H1 (cell line): Measurements from ENCODE around the gene CXCL14. TPM values are rescaled to one million over a fixed set of nuclear protein-coding genes. Genes with fewer than 3 reads are reported as not detected.

Experiments used
- CTCF ChIA-PET: fragments of 300-600 bp; sonication (Branson Sonifier 250); formaldehyde crosslinking; loops from one replicate; lab custom pipeline; 2021; ENCODE audit not compliant: partially characterized antibody; lab: Charles Lee
- POLR2A ChIA-PET: fragments of 300-600 bp; sonication (Branson Sonifier 250); formaldehyde crosslinking; loops from one replicate; lab custom pipeline; 2021; ENCODE audit warnings: inconsistent platforms; ENCODE audit not compliant: partially characterized antibody; lab: Charles Lee
- DNase-seq, 2 experiments: peaks; one replicate each; pipeline versions ENCODE4 v3.0.0 to v3.0.0-alpha.2; 2010 to 2022; ENCODE audit warnings: low spot score in 2 of 2, low read depth in 1 of 2, mixed read lengths in 1 of 2
- FAIRE-seq: peaks from 2 replicates; lab custom pipeline; 2011; peaks lifted over from hg19 to GRCh38; lab: Jason Lieb, UNC
- H2AFZ ChIP-seq: 2 replicates; pipeline ENCODE4 v1.8.1; 2012; ENCODE audit warnings: low read length, inconsistent platforms
- H2AK5ac ChIP-seq: 2 replicates; pipeline ENCODE4 v1.6.1; 2013; ENCODE audit warnings: low read depth, low read length
- H2BK120ac ChIP-seq: replicated peaks from 2 replicates; pipeline ENCODE3; 2013; ENCODE audit warnings: low read depth, low read length, inconsistent platforms
- H2BK12ac ChIP-seq: 2 replicates; pipeline ENCODE4 v1.6.1; 2013; ENCODE audit warnings: low read depth, low read length
- H2BK15ac ChIP-seq: 2 replicates; pipeline ENCODE4 v1.6.1; 2013; ENCODE audit warnings: low read length
- H2BK20ac ChIP-seq: 2 replicates; pipeline ENCODE4 v1.6.1; 2013; ENCODE audit warnings: low read length
- H2BK5ac ChIP-seq: 2 replicates; pipeline ENCODE4 v1.6.1; 2013; ENCODE audit warnings: low read depth, low read length
- H3K14ac ChIP-seq: 2 replicates; pipeline ENCODE4 v1.6.1; 2013; ENCODE audit warnings: inconsistent platforms; ENCODE audit not compliant: insufficient read length
- H3K18ac ChIP-seq: 2 replicates; pipeline ENCODE4 v1.6.1; 2013; ENCODE audit warnings: low read length; ENCODE audit errors: extremely low read depth
- H3K23ac ChIP-seq: 2 replicates; pipeline ENCODE4 v1.6.1; 2013; ENCODE audit warnings: inconsistent platforms; ENCODE audit not compliant: insufficient read length
- H3K23me2 ChIP-seq: 2 replicates; pipeline ENCODE4 v1.6.1; 2013; ENCODE audit warnings: low read depth, low read length
- H3K27ac ChIP-seq: 2 replicates; pipeline ENCODE4 v1.6.1; 2011; ENCODE audit warnings: low read depth, low read length, inconsistent platforms
- H3K27me3 ChIP-seq, 4 experiments: replicated peaks in 1 of 4; 1 replicate in 1 of 4; 2 replicates in 3 of 4; pipeline versions ENCODE4 v1.6.1 to v1.8.1; 2011 to 2013; ENCODE audit warnings: low read length in 3 of 4, mild to moderate bottlenecking in 3 of 4, inconsistent platforms in 2 of 4, mixed read lengths in 2 of 4, moderate library complexity in 1 of 4; ENCODE audit not compliant: control insufficient read depth in 3 of 4, insufficient read depth in 3 of 4; ENCODE audit errors: extremely low read depth in 1 of 4
- H3K36me3 ChIP-seq, 4 experiments: 2 replicates each; pipeline versions ENCODE4 v1.6.1 to v1.8.1; 2011 to 2013; ENCODE audit warnings: mild to moderate bottlenecking in 4 of 4, low read length in 3 of 4, moderate library complexity in 2 of 4, control low read depth in 1 of 4, inconsistent platforms in 1 of 4; ENCODE audit not compliant: insufficient read depth in 4 of 4, control insufficient read depth in 2 of 4
- H3K4ac ChIP-seq: replicated peaks from 2 replicates; pipeline ENCODE3; 2013; ENCODE audit warnings: low read length, low read depth, mixed read lengths, inconsistent platforms; ENCODE audit not compliant: insufficient read length
- H3K4me1 ChIP-seq, 4 experiments: replicated peaks in 1 of 4; 1 replicate in 1 of 4; 2 replicates in 3 of 4; pipeline versions ENCODE4 v1.6.1 to v1.8.1; 2011 to 2013; ENCODE audit warnings: low read length in 3 of 4, inconsistent platforms in 2 of 4, mixed read lengths in 1 of 4; ENCODE audit not compliant: insufficient read depth in 4 of 4, control insufficient read depth in 3 of 4
- H3K4me2 ChIP-seq, 2 experiments: 2 replicates each; pipeline versions ENCODE4 v1.6.1 to v1.8.1; 2011 to 2013; ENCODE audit warnings: low read depth in 2 of 2, low read length in 2 of 2, control low read depth in 1 of 2, inconsistent platforms in 1 of 2, mild to moderate bottlenecking in 1 of 2; ENCODE audit not compliant: insufficient read depth in 1 of 2
- H3K4me3 ChIP-seq, 4 experiments: fragments of 200-600, 300-600 bp in 1 of 4; sonication (generic), shearing (Covaris generic), sonication (Bioruptor Twin) in 1 of 4; 2 replicates each; pipeline versions ENCODE4 v1.5.1 to v1.8.1; 2011 to 2016; ENCODE audit warnings: low read length in 4 of 4, low read depth in 3 of 4, control low read depth in 2 of 4, inconsistent platforms in 2 of 4, mild to moderate bottlenecking in 2 of 4, mixed read lengths in 1 of 4, moderate library complexity in 1 of 4; ENCODE audit not compliant: insufficient read depth in 2 of 4; ENCODE audit errors: extremely low read depth in 1 of 4
- H3K56ac ChIP-seq: replicated peaks from 2 replicates; pipeline ENCODE3; 2013; ENCODE audit warnings: low read depth, mild to moderate bottlenecking, mixed read lengths, low read length, inconsistent platforms; ENCODE audit not compliant: insufficient read length
- H3K79me1 ChIP-seq: 2 replicates; pipeline ENCODE4 v1.6.1; 2013; ENCODE audit warnings: low read depth, low read length, control low read depth
- H3K79me2 ChIP-seq, 2 experiments: 2 replicates each; pipeline versions ENCODE4 v1.6.1 to v1.8.1; 2012 to 2013; ENCODE audit warnings: low read length in 2 of 2, mild to moderate bottlenecking in 2 of 2, inconsistent platforms in 1 of 2; ENCODE audit not compliant: insufficient read depth in 2 of 2, control insufficient read depth in 1 of 2
- H3K9ac ChIP-seq, 4 experiments: replicated peaks in 1 of 4; 1 replicate in 1 of 4; 2 replicates in 3 of 4; pipeline versions ENCODE4 v1.6.1 to v1.8.1; 2011 to 2013; ENCODE audit warnings: low read depth in 3 of 4, low read length in 3 of 4, control low read depth in 2 of 4, mild to moderate bottlenecking in 2 of 4, moderate library complexity in 2 of 4, inconsistent platforms in 1 of 4; ENCODE audit errors: extremely low read depth in 1 of 4
- H3K9me3 ChIP-seq, 2 experiments: 2 replicates each; pipeline versions ENCODE4 v1.6.1 to v1.8.1; 2012 to 2013; ENCODE audit warnings: mild to moderate bottlenecking in 2 of 2, moderate library complexity in 2 of 2, control low read depth in 1 of 2, inconsistent platforms in 1 of 2, low read depth in 1 of 2, low read length in 1 of 2, mixed read lengths in 1 of 2; ENCODE audit not compliant: insufficient read depth in 2 of 2
- H4K20me1 ChIP-seq, 2 experiments: replicated peaks in 1 of 2; 2 replicates each; pipeline versions ENCODE3 to v1.8.1; 2011 to 2013; ENCODE audit warnings: inconsistent platforms in 2 of 2, low read length in 2 of 2, mild to moderate bottlenecking in 1 of 2; ENCODE audit not compliant: insufficient read depth in 2 of 2, control insufficient read depth in 1 of 2
- H4K5ac ChIP-seq: 2 replicates; pipeline ENCODE4 v1.6.1; 2013; ENCODE audit warnings: low read length, low read depth, mixed read lengths, inconsistent platforms; ENCODE audit not compliant: insufficient read length
- H4K8ac ChIP-seq: 2 replicates; pipeline ENCODE4 v1.8.0; 2013; ENCODE audit warnings: mild to moderate bottlenecking, moderate library complexity, low read length, inconsistent platforms; ENCODE audit not compliant: insufficient read depth; ENCODE audit errors: extremely low read depth
- H4K91ac ChIP-seq: replicated peaks from 2 replicates; pipeline ENCODE3; 2013; ENCODE audit warnings: low read length, mixed read lengths, inconsistent platforms; ENCODE audit not compliant: insufficient read length
- BACH1 ChIP-seq: IDR thresholded peaks from 2 replicates; pipeline ENCODE4 v1.6.1; 2012; ENCODE audit warnings: low read length, improper control_type of control experiment
- HDAC6 ChIP-seq: IDR thresholded peaks from one replicate; pipeline ENCODE4 v1.7.1; 2012; ENCODE audit warnings: low read depth, mild to moderate bottlenecking, inconsistent platforms, low read length, moderate library complexity
- JUND ChIP-seq: IDR thresholded peaks from 2 replicates; pipeline ENCODE4 v1.6.1; 2011; ENCODE audit warnings: mild to moderate bottlenecking, improper control_type of control experiment, low read length
- SIX5 ChIP-seq: IDR thresholded peaks from 2 replicates; pipeline ENCODE4 v1.6.1; 2011; ENCODE audit warnings: mild to moderate bottlenecking, low read depth, low read length
- SRF ChIP-seq: IDR thresholded peaks from 2 replicates; pipeline ENCODE4 v1.6.1; 2011; ENCODE audit warnings: mild to moderate bottlenecking, low read depth, low read length, moderate library complexity
- WGBS, 2 experiments: shearing (Covaris generic) in 1 of 2; methylation state at CpG; one replicate each; pipeline versions ENCODE4 v1.1.6 to v1.1.7; 2013 to 2015; ENCODE audit warnings: low lambda C conversion rate in 2 of 2, mixed read lengths in 2 of 2, inconsistent platforms in 1 of 2, low coverage in 1 of 2, missing lambda C conversion rate in 1 of 2; ENCODE audit not compliant: insufficient replicate concordance in 2 of 2, insufficient coverage in 1 of 2, insufficient read length in 1 of 2; ENCODE audit errors: extremely low coverage in 1 of 2, missing lambda C conversion rate in 1 of 2; 5-methylcytosine and 5-hydroxymethylcytosine counted together
- polyA plus RNA-seq, 7 experiments: library from polyadenylated mRNA; depleted of rRNA in 3 of 7; stranded (reverse) in 5 of 7; unstranded in 2 of 7; fragments of >200 nt in 5 of 7; fragments of 200-250 nt in 2 of 7; gene quantifications; 1 replicate in 5 of 7; 2 replicates in 1 of 7; 4 replicates in 1 of 7; pipeline versions ENCODE4 v1.2.1 to v1.2.3, GENCODE V29; 2011 to 2013; ENCODE audit warnings: missing spikeins in 2 of 7, mixed read lengths in 2 of 7
- total RNA-seq: library from RNA; stranded (reverse); fragmentation: NEBNext Ultra II Directional; extraction: Animal tissue kit (Norgen Biotek cat#: 25700); gene quantifications from 2 replicates; pipeline ENCODE4 v1.2.1, GENCODE V29; 2021

CXCL14 gene
- total and polyA plus RNA-seq, 2 of the 8 experiments (the other 6 are each of a cell fraction or from before 2014, with no cell fraction given), result 1.5 to 1.8 TPM

GRCh38 chr5:135561266-135561665 lies 17.5 kb downstream of the CXCL14 start:
- H4K20me1 ChIP-seq, result no peaks in the 10 kb centered on the region
- no peaks in the 10 kb centered on the region for H3K79me1 ChIP-seq
- no peak for DNase-seq
- peak overlapping the region; percentile 30 for H2BK120ac ChIP-seq
- no peak overlapping the region for H3K27ac ChIP-seq
- no peak overlapping the region for H3K4ac ChIP-seq
- no peak overlapping the region for H3K9ac ChIP-seq
- CTCF ChIA-PET, result interaction anchor here (0.6 to 20.6 kb wide), 32 partner anchors 10 to 399 kb away, joined by 3 to 547 read pairs (median 3); partner anchors contain the start of genes CXCL14, SLC25A48 and TIFAB
- H3K18ac ChIP-seq, result no peak overlapping the region
- H3K23ac ChIP-seq, result no peak overlapping the region
- no peaks in the 10 kb centered on the region for H3K9me3 ChIP-seq
- TF ChIP-seq HDAC6 (no peak), JUND (no peak), SIX5 (no peak), SRF (no peak), BACH1 (no peak)
- TF ChIP-seq, all 59 proteins: peak for 0
- Histone ChIP-seq H2BK12ac (no peak overlapping the region), H4K8ac (no peak overlapping the region), H2AK5ac (no peak overlapping the region; the same call in 1 of the 2 replicates), H3K14ac (no peak overlapping the region), H3K4me3 (0 out of 8 replicates have a peak overlapping the region, but pooled peaks of 1 of the 4 experiments have one; percentile 15), H3K56ac (no peak overlapping the region), H4K5ac (no peak overlapping the region), H3K4me2 (peak overlapping the region in 1 of 2 experiments; percentile 25; a peak in 1 of 4 replicates), H4K91ac (peak overlapping the region; percentile 90), H2AFZ (peak overlapping the region; percentile 69; the same call in 1 of the 2 replicates), H2BK15ac (no peak overlapping the region; the same call in 1 of the 2 replicates), H3K36me3 (no peaks in the 10 kb centered on the region), H3K4me1 (peaks cover 0 to 23% (median 9%) of the 10 kb centered on the region in 4 experiments; a peak in 6 of 7 replicates), H3K79me2 (no peaks in the 10 kb centered on the region), H2BK20ac (no peak overlapping the region), H3K27me3 (no peaks in the 10 kb centered on the region; a peak in 1 of 7 replicates), H3K23me2 (no peaks in the 10 kb centered on the region), H2BK5ac (no peak overlapping the region)
- WGBS, 2 experiments, result 84% methylated on average over 6 of the region's 6 CpGs; no CpG with 5 or more reads in 1 of the 2 experiments
- no peak for FAIRE-seq
- POLR2A ChIA-PET, result interaction anchor here (0.6 kb wide), 1 partner anchor 167 kb away, joined by 3 read pairs; no protein-coding TSS in a partner anchor
